AG04450 (cell line): ENCODE data around the gene NAP1L4. TPM values are rescaled to one million over a fixed set of nuclear protein-coding genes. Genes with fewer than 3 reads are reported as not detected.

Experiments used
- CTCF ChIA-PET: fragments of 300-600, 350-600 bp; formaldehyde crosslinking; extraction: SDS; loops from one replicate; lab custom pipeline; 2022; ENCODE audit warnings: antibody characterized with exemption, inconsistent platforms; lab: Charles Lee
- POLR2A ChIA-PET: fragments of 350-600 bp; formaldehyde crosslinking; extraction: SDS; loops from one replicate; lab custom pipeline; 2021; ENCODE audit warnings: antibody characterized with exemption, inconsistent platforms; lab: Yijun Ruan, JAX
- DNase-seq: peaks from one replicate; pipeline ENCODE4 v3.0.0-alpha.2; 2011; ENCODE audit warnings: low read depth, low spot score
- H3K27ac ChIP-seq: one replicate; pipeline ENCODE4 v1.5.1; 2012; ENCODE audit warnings: low read depth, low read length, control low read depth
- H3K27me3 ChIP-seq: one replicate; pipeline ENCODE4 v1.6.0; 2012; ENCODE audit warnings: low read length; ENCODE audit not compliant: control insufficient read depth, insufficient read depth
- H3K4me3 ChIP-seq: 2 replicates; pipeline ENCODE4 v1.5.1; 2011; ENCODE audit warnings: mild to moderate bottlenecking, low read depth, low read length, control low read depth
- H3K9me3 ChIP-seq: 2 replicates; pipeline ENCODE4 v1.5.1; 2012; ENCODE audit warnings: low read length; ENCODE audit not compliant: control insufficient read depth, insufficient read depth
- CTCF ChIP-seq: IDR thresholded peaks from 2 replicates; pipeline ENCODE4 v1.5.1; 2011; ENCODE audit warnings: low read depth, low read length, control low read depth, inconsistent platforms
- polyA plus RNA-seq: library from polyadenylated mRNA; depleted of rRNA; stranded (reverse); fragments of >200 nt; gene quantifications from 2 replicates; pipeline ENCODE4 v1.2.3, GENCODE V29; 2011

Gene NAP1L4
- polyA plus RNA-seq, 1 experiment, result 107 TPM

GRCh38 chr11:2931771-2932738 is 60.1 kb downstream of the NAP1L4 start:
- Histone ChIP-seq H3K27ac (no peak overlapping the region), H3K27me3 (no peaks in the 10 kb centered on the region), H3K9me3 (peaks cover under 1% of the 10 kb centered on the region; the same call in 1 of the 2 replicates), H3K4me3 (no peak overlapping the region)
- no peak for DNase-seq
- TF ChIP-seq CTCF, result no peak
- CTCF ChIA-PET, result no interaction called here
- POLR2A ChIA-PET, result interaction anchor here (0.6 to 1.0 kb wide), 2 partner anchors 13 to 34 kb away, joined by 3 read pairs; no protein-coding TSS in a partner anchor

- no peaks in the 10 kb centered on the region; the same call in 1 of the 2 replicates for H3K9me3 ChIP-seq
- H3K4me3 ChIP-seq, result no peak overlapping the region
- POLR2A ChIA-PET, result no interaction called here
- TF ChIP-seq CTCF, result no peak
- H3K27ac ChIP-seq, result no peak overlapping the region
- CTCF ChIA-PET, result no interaction called here
- no peak for DNase-seq
- H3K27me3 ChIP-seq, result no peaks in the 10 kb centered on the region
Measured at GRCh38 chr11:2931420-2931746, 60.7 kb downstream of the NAP1L4 start.

GRCh38 chr11:2930704-2931419 is 61.3 kb downstream of the NAP1L4 start:
- Histone ChIP-seq H3K27me3 (no peaks in the 10 kb centered on the region), H3K4me3 (peak overlapping the region; percentile 77), H3K27ac (peak overlapping the region; percentile 92), H3K9me3 (no peaks in the 10 kb centered on the region; the same call in 1 of the 2 replicates)
- ChIA-PET POLR2A (interaction anchor here (0.6 to 2.5 kb wide), 6 partner anchors 15 to 989 kb away, joined by 3 to 32 read pairs (median 4); a partner anchor contains a TSS), CTCF (interaction anchor here (1.1 to 2.3 kb wide), 6 partner anchors 15 to 398 kb away, joined by 3 to 15 read pairs (median 4); no protein-coding TSS in a partner anchor)
- DNase-seq, result no peak
- no peak; the same call in none of the 2 replicates for TF ChIP-seq CTCF

- peak; percentile 18 for DNase-seq
- ChIA-PET CTCF (interaction anchor here (0.6 to 2.3 kb wide), 13 partner anchors 11 to 982 kb away, joined by 3 to 15 read pairs (median 4); no protein-coding TSS in a partner anchor), POLR2A (interaction anchor here (0.6 to 2.8 kb wide), 26 partner anchors 11 to 988 kb away, joined by 3 to 32 read pairs (median 3); partner anchors contain the start of genes CARS1, CDKN1C, NAP1L4 and TSSC4)
- TF ChIP-seq CTCF, result peak; percentile 53
- no peaks in the 10 kb centered on the region; the same call in 1 of the 2 replicates for H3K9me3 ChIP-seq
- peak overlapping the region; percentile 77 for H3K4me3 ChIP-seq
- no peaks in the 10 kb centered on the region for H3K27me3 ChIP-seq
- H3K27ac ChIP-seq, result peak overlapping the region; percentile 92
Measured at GRCh38 chr11:2929950-2930703, 62.0 kb downstream of the NAP1L4 start.
